Stimulated activated CD8-positive, alpha-beta memory T cell treated with anti-CD3 and anti-CD28 coated beads, Interleukin-4, amount 100 ng/mL, for 48 hours (primary cell): ENCODE data around the gene SCN2B.

Experiments
- DNase-seq: peaks from one replicate; pipeline ENCODE4 v3.0.0-alpha.2; 2020

The SCN2B gene

DNA sequence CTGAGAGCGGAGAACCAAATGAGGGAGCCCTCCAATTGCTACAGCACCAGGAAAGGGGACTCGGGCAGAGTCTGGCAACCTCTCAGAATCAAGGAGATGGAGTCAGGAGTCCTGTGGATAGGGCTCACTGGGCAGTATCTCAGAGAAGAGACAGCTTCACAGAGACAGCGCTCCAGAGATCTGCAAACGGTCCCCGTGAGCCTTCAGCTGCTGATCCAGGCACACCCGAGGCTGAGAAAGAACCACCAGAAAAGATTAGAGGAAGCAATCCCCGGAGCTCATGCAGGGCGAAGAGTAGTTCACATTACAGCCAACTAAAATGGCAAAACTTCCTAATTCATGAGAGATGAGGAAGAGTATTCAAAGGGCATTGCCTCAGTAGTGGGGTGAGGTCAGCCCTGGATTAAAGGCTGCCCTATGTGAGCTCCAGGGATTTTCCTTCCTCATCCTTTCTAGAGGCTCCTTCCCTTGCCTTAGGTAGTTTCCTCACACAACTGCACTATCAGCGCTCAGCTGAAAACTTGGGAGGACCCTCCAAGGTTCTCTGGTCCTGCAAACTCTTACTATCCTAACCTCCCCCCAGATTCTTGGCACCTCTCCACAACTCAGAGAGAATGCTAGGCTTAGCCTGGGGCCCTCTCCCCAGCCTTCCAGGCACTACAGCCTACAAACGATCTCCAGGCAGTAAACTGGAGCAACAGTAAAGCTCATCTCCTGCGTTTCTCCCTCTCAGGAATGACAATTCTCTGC is 47.5 kb downstream of the SCN2B start:
- DNase-seq = no peak

- no peak for DNase-seq
These were observed 48.1 kb downstream of the SCN2B start for GRCh38 chr11:118128310-118128709.

- DNase-seq = no peak
These were observed 50.2 kb downstream of the SCN2B start for GRCh38 chr11:118126082-118126838.

- DNase-seq = no peak
These were observed 51.4 kb downstream of the SCN2B start for GRCh38 chr11:118124929-118125535.

GRCh38 chr11:118120793-118121192 is 55.6 kb downstream of the SCN2B start:
- DNase-seq = no peak

GRCh38 chr11:118117790-118118601 is 58.4 kb downstream of the SCN2B start:
- peak; percentile 34 for DNase-seq

GRCh38 chr11:118115048-118115447 is 61.4 kb downstream of the SCN2B start:
- DNase-seq = no peak

DNA sequence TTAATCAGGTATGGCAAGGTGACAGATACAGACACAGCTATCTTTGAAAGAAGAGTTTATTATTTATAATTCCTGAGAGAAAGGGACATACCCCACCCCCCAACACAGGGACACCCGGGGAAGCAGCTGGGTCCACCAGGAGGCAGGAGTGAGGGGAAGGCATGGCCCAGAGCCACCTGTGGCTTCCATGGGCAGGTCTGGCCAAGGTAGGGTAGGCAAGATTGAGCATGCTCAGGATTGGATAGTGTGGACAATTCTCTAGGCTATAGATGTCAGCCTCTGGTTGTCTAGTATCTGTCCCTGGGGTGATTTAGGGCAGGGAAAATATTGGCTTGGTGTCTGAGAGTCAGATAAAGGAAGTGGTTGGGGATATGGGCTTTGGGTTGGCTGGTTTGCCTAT is 62.2 kb downstream of the SCN2B start:
- no peak for DNase-seq

- no peak for DNase-seq
These were observed 63.6 kb downstream of the SCN2B start for GRCh38 chr11:118112711-118113430.
